Trophoblast cell (in vitro differentiated cells and primary cell): ENCODE measurements around the gene TMPRSS3.

Experiments
- DNase-seq, 2 donors: peaks; one replicate each; pipeline ENCODE4 v3.0.0-alpha.2; 2016
- H2AFZ ChIP-seq: 2 replicates; pipeline ENCODE4 v1.6.1; 2013; ENCODE audit warnings: low read length, moderate library complexity, mild to moderate bottlenecking; ENCODE audit not compliant: insufficient read depth, poor library complexity
- H2AK5ac ChIP-seq: 2 replicates; pipeline ENCODE4 v1.6.1; 2013; ENCODE audit warnings: mild to moderate bottlenecking, low read length
- H2BK120ac ChIP-seq: 2 replicates; pipeline ENCODE4 v1.6.1; 2013; ENCODE audit warnings: low read length, mild to moderate bottlenecking, moderate library complexity; ENCODE audit not compliant: insufficient read depth, poor library complexity
- H2BK12ac ChIP-seq: 2 replicates; pipeline ENCODE4 v1.6.1; 2013; ENCODE audit warnings: mild to moderate bottlenecking, low read length, moderate library complexity
- H2BK5ac ChIP-seq: 2 replicates; pipeline ENCODE4 v1.6.1; 2013; ENCODE audit warnings: low read length, low read depth, moderate library complexity, mild to moderate bottlenecking; ENCODE audit not compliant: poor library complexity
- H3K14ac ChIP-seq: 2 replicates; pipeline ENCODE4 v1.6.1; 2013; ENCODE audit warnings: mild to moderate bottlenecking, low read length
- H3K18ac ChIP-seq: 2 replicates; pipeline ENCODE4 v1.6.1; 2013; ENCODE audit warnings: mild to moderate bottlenecking, low read length
- H3K23ac ChIP-seq: 2 replicates; pipeline ENCODE4 v1.6.1; 2013; ENCODE audit warnings: low read length
- H3K27ac ChIP-seq: 2 replicates; pipeline ENCODE4 v1.5.1; 2013; ENCODE audit warnings: low read depth, mild to moderate bottlenecking, inconsistent platforms, low read length, moderate library complexity
- H3K27me3 ChIP-seq: 2 replicates; pipeline ENCODE4 v1.6.1; 2013; ENCODE audit warnings: inconsistent platforms, mild to moderate bottlenecking, low read length, moderate library complexity; ENCODE audit not compliant: insufficient read depth
- H3K36me3 ChIP-seq, 2 experiments: 1 replicate in 1 of 2; 2 replicates in 1 of 2; pipeline ENCODE4 v1.6.1; 2013; ENCODE audit warnings: low read length in 2 of 2, mild to moderate bottlenecking in 2 of 2, moderate library complexity in 1 of 2; ENCODE audit not compliant: insufficient read depth in 2 of 2, control insufficient read depth in 1 of 2
- H3K4ac ChIP-seq: 2 replicates; pipeline ENCODE4 v1.6.1; 2013; ENCODE audit warnings: low read depth, mild to moderate bottlenecking, low read length, moderate library complexity
- H3K4me1 ChIP-seq, 2 experiments: 1 replicate in 1 of 2; 2 replicates in 1 of 2; pipeline ENCODE4 v1.6.1; 2013; ENCODE audit warnings: low read length in 2 of 2, mild to moderate bottlenecking in 2 of 2, moderate library complexity in 1 of 2; ENCODE audit not compliant: insufficient read depth in 2 of 2, control insufficient read depth in 1 of 2
- H3K4me2 ChIP-seq: 2 replicates; pipeline ENCODE4 v1.6.1; 2013; ENCODE audit warnings: inconsistent platforms, mild to moderate bottlenecking, low read length, moderate library complexity
- H3K4me3 ChIP-seq: 2 replicates; pipeline ENCODE4 v1.5.1; 2013; ENCODE audit warnings: mild to moderate bottlenecking, low read depth, low read length, inconsistent platforms
- H3K79me1 ChIP-seq: one replicate; pipeline ENCODE4 v1.6.1; 2013; ENCODE audit warnings: low read length
- H3K79me2 ChIP-seq: 2 replicates; pipeline ENCODE4 v1.6.1; 2013; ENCODE audit warnings: low read length, mild to moderate bottlenecking; ENCODE audit not compliant: control insufficient read depth, insufficient read depth, poor library complexity
- H3K9ac ChIP-seq: 2 replicates; pipeline ENCODE4 v1.6.1; 2013; ENCODE audit warnings: mild to moderate bottlenecking, low read length
- H3K9me3 ChIP-seq: 2 replicates; pipeline ENCODE4 v1.6.1; 2013; ENCODE audit warnings: low read depth, mild to moderate bottlenecking, control low read depth, inconsistent platforms, low read length; ENCODE audit not compliant: insufficient read depth
- H4K12ac ChIP-seq: 2 replicates; pipeline ENCODE4 v1.6.1; 2013; ENCODE audit warnings: low read depth, mild to moderate bottlenecking, low read length, moderate library complexity
- H4K8ac ChIP-seq: 2 replicates; pipeline ENCODE4 v1.6.1; 2013; ENCODE audit warnings: low read depth, mild to moderate bottlenecking, low read length, moderate library complexity
- H4K91ac ChIP-seq: one replicate; pipeline ENCODE4 v1.6.1; 2013; ENCODE audit warnings: low read depth, mild to moderate bottlenecking, low read length, moderate library complexity
- WGBS: extraction: QIAGEN DNeasy Blood & Tissue Kit; methylation state at CpG from one replicate; pipeline ENCODE4 v1.1.7; 2013; ENCODE audit warnings: missing lambda C conversion rate; ENCODE audit not compliant: insufficient read length, insufficient coverage; ENCODE audit errors: extremely low coverage; 5-methylcytosine and 5-hydroxymethylcytosine counted together

Gene TMPRSS3

DNA sequence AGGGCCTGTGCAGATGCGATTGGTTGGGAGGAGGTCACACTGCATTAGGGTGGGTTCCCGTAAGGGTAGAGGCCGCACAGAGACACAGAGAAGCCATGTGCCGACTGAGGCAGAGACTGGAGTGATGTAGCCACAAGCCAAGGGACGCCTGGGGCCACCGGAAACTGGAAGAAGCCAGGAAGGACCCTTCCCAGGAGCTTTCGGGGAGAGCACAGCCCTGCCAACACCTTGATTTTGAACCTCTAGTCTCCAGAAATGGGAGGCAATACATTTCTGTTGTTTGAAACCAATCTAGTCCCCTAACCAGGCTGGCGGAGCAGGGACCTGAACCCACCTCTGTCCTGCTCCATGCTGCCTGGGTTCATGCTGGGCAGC is 18.7 kb upstream of the TMPRSS3 start:
- no peak overlapping the region for H2BK12ac ChIP-seq
- no peak overlapping the region for H3K4ac ChIP-seq
- H3K79me1 ChIP-seq, result no peaks in the 10 kb centered on the region
- peaks cover 2% of the 10 kb centered on the region for H3K9me3 ChIP-seq
- no peak overlapping the region for H2AK5ac ChIP-seq
- no peak overlapping the region for H2BK5ac ChIP-seq
- no peaks in the 10 kb centered on the region for H3K4me1 ChIP-seq
- H3K36me3 ChIP-seq, result no peaks in the 10 kb centered on the region
- H2BK120ac ChIP-seq, result no peak overlapping the region
- no peaks in the 10 kb centered on the region for H3K27me3 ChIP-seq
- H3K23ac ChIP-seq, result no peak overlapping the region
- DNase-seq, result no peak
- no peak overlapping the region for H3K27ac ChIP-seq
- no peak overlapping the region for H4K12ac ChIP-seq
- H3K4me3 ChIP-seq, result no peak overlapping the region
- H3K9ac ChIP-seq, result no peak overlapping the region
- no peak overlapping the region for H4K8ac ChIP-seq
- H3K18ac ChIP-seq, result no peak overlapping the region
- no peak overlapping the region for H3K14ac ChIP-seq
- no peak overlapping the region for H2AFZ ChIP-seq
- H4K91ac ChIP-seq, result no peak overlapping the region
- no peak overlapping the region for H3K4me2 ChIP-seq
- no CpG with 5 or more reads among the region's 8 CpGs for WGBS
- no peaks in the 10 kb centered on the region for H3K79me2 ChIP-seq

DNA sequence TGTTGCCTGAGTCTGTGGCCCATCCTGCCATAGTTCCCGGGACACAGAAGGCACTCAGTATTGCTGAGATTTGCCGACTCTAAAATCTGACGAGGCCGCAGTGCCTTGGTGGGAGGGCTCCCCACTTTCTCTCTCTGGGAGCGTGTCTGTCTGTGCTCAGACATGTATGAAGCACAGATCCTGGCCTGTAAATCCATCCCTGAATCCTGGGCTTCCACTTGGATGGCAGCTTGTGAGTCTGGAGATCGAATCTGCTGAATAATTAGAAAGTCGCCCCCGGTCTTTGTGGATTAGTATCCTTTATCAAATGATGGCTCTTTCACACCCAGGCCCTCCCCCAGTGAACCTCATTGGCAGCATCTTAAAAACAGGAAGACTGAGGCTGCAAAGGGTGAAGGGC is 18.2 kb upstream of the TMPRSS3 start:
- Histone ChIP-seq H4K8ac (no peak overlapping the region), H2AFZ (no peak overlapping the region), H3K23ac (no peak overlapping the region), H3K9me3 (peaks cover 2% of the 10 kb centered on the region), H2AK5ac (no peak overlapping the region), H3K14ac (no peak overlapping the region), H3K27me3 (no peaks in the 10 kb centered on the region), H2BK5ac (no peak overlapping the region), H3K36me3 (no peaks in the 10 kb centered on the region), H3K79me2 (no peaks in the 10 kb centered on the region), H4K12ac (no peak overlapping the region), H3K9ac (no peak overlapping the region), H3K79me1 (no peaks in the 10 kb centered on the region), H2BK12ac (no peak overlapping the region), H3K4ac (no peak overlapping the region), H2BK120ac (no peak overlapping the region), H3K4me2 (no peak overlapping the region), H3K4me3 (no peak overlapping the region), H3K18ac (no peak overlapping the region), H4K91ac (no peak overlapping the region), H3K27ac (no peak overlapping the region), H3K4me1 (no peaks in the 10 kb centered on the region)
- no CpG with 5 or more reads among the region's 8 CpGs for WGBS
- DNase-seq, result no peak

DNA sequence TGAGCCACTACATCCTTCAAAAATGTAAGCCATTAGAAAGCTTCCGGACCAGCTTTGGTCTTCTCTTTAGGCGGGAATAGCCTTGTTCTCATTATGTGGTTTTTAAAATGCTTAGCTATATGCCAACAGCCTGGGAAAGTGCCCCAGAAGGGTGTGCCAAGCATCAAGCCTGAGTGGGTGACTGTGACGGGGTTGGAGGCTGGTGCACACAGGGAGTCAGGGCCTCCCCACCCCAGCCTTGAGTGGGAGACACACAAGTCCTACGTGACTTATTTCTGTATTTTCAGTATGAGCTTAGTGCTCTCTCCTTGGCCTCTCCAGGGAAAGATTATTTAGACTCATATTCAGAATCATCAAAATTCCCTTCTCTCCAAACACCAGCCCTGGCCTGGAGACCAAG is 17.6 kb upstream of the TMPRSS3 start:
- Histone ChIP-seq H3K23ac (no peak overlapping the region), H2AFZ (no peak overlapping the region), H3K18ac (no peak overlapping the region), H3K79me2 (no peaks in the 10 kb centered on the region), H2BK5ac (no peak overlapping the region), H4K12ac (no peak overlapping the region), H3K4me2 (no peak overlapping the region), H2BK120ac (no peak overlapping the region), H3K27me3 (no peaks in the 10 kb centered on the region), H3K36me3 (no peaks in the 10 kb centered on the region), H3K9me3 (peaks cover 2% of the 10 kb centered on the region), H2AK5ac (no peak overlapping the region), H2BK12ac (no peak overlapping the region), H4K91ac (no peak overlapping the region), H3K14ac (no peak overlapping the region), H3K9ac (no peak overlapping the region), H3K27ac (no peak overlapping the region), H3K4me1 (no peaks in the 10 kb centered on the region), H3K4ac (no peak overlapping the region), H4K8ac (no peak overlapping the region), H3K4me3 (no peak overlapping the region), H3K79me1 (no peaks in the 10 kb centered on the region)
- no peak for DNase-seq
- no CpG with 5 or more reads among the region's 4 CpGs for whole genome bisulfite sequencing

DNA sequence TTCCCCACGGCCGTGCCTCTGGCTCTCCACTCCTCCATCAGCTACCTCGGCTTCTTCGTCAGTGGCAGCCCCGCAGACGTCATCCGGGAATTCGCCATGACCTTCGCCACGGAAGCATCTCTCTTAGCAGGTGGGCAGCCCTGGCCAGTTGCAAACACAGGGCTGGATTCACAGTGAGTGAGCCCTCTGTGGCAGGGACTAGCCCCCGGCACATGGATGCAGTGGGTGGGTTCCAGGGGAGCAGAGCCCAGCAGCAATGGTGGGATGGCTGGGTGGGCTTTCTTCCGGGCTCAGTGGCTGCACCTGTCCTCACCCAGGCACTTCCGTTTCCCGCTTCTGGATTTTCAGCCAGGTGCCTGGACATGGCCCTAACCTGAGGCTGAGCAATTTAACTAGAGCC is 17.2 kb upstream of the TMPRSS3 start:
- Histone ChIP-seq H3K4ac (no peak overlapping the region), H2BK120ac (no peak overlapping the region), H3K4me1 (no peaks in the 10 kb centered on the region), H4K91ac (no peak overlapping the region), H2AK5ac (no peak overlapping the region), H3K4me3 (no peak overlapping the region), H3K14ac (no peak overlapping the region), H2BK5ac (no peak overlapping the region), H3K79me2 (no peaks in the 10 kb centered on the region), H2BK12ac (no peak overlapping the region), H3K9ac (no peak overlapping the region), H4K12ac (no peak overlapping the region), H3K18ac (no peak overlapping the region), H3K4me2 (no peak overlapping the region), H3K23ac (no peak overlapping the region), H3K36me3 (no peaks in the 10 kb centered on the region), H2AFZ (no peak overlapping the region), H3K9me3 (peaks cover 2% of the 10 kb centered on the region), H4K8ac (no peak overlapping the region), H3K27ac (no peak overlapping the region), H3K79me1 (no peaks in the 10 kb centered on the region), H3K27me3 (no peaks in the 10 kb centered on the region)
- no peak for DNase-seq
- no CpG with 5 or more reads among the region's 14 CpGs for WGBS

DNA sequence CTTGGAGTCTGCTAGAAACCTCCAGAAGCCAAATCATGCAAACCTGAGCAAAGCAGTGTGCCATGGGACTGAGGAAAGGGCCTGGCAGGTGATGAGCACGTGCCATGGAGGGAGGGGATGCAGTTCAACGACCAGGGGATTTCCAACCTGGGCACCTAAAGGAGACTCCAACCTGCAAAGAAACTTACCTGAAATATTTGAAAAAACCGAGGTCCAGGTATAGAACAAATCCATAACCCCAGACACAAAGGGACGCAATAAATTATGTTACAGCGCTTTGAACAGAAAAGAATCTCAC is 16.7 kb upstream of the TMPRSS3 start:
- peaks cover 2% of the 10 kb centered on the region for H3K9me3 ChIP-seq
- no peak overlapping the region for H2BK12ac ChIP-seq
- no peak for DNase-seq
- no peak overlapping the region for H3K27ac ChIP-seq
- H3K18ac ChIP-seq, result no peak overlapping the region
- H2BK120ac ChIP-seq, result no peak overlapping the region
- H3K79me1 ChIP-seq, result no peaks in the 10 kb centered on the region
- H3K4me2 ChIP-seq, result no peak overlapping the region
- no peak overlapping the region for H2AFZ ChIP-seq
- WGBS, result no CpG with 5 or more reads among the region's 5 CpGs
- H3K9ac ChIP-seq, result no peak overlapping the region
- H4K91ac ChIP-seq, result no peak overlapping the region
- H3K79me2 ChIP-seq, result no peaks in the 10 kb centered on the region
- no peaks in the 10 kb centered on the region for H3K27me3 ChIP-seq
- no peaks in the 10 kb centered on the region for H3K36me3 ChIP-seq
- H2BK5ac ChIP-seq, result no peak overlapping the region
- no peaks in the 10 kb centered on the region for H3K4me1 ChIP-seq
- no peak overlapping the region for H4K8ac ChIP-seq
- no peak overlapping the region for H2AK5ac ChIP-seq
- no peak overlapping the region for H3K4me3 ChIP-seq
- H4K12ac ChIP-seq, result no peak overlapping the region
- no peak overlapping the region for H3K4ac ChIP-seq
- H3K14ac ChIP-seq, result no peak overlapping the region
- no peak overlapping the region for H3K23ac ChIP-seq
